Loucy (cell line): ENCODE data around the gene CHRM3.

Source experiments
- H2AFZ ChIP-seq: fragments of 200-600 bp; sonication (generic); 2 replicates; pipeline ENCODE4 v1.6.0; 2016; ENCODE audit warnings: antibody characterized with exemption, mild to moderate bottlenecking, low read length, moderate library complexity
- H3F3A ChIP-seq: fragments of 200-600 bp; 2 replicates; pipeline ENCODE4 v1.6.0; 2016; ENCODE audit warnings: antibody characterized with exemption, low read depth, mild to moderate bottlenecking
- H3K27me3 ChIP-seq: fragments of 200-600 bp; sonication (generic); 2 replicates; pipeline ENCODE4 v1.6.1; 2014; ENCODE audit warnings: low read length, mild to moderate bottlenecking; ENCODE audit not compliant: insufficient read depth, poor library complexity, severe bottlenecking
- H3K36me3 ChIP-seq: fragments of 200-600 bp; sonication (generic); 2 replicates; pipeline ENCODE4 v1.6.1; 2016; ENCODE audit warnings: low read length; ENCODE audit not compliant: insufficient read depth
- H3K4me1 ChIP-seq: fragments of 200-600 bp; sonication (generic); 2 replicates; pipeline ENCODE4 v1.5.1; 2014; ENCODE audit warnings: low read length, mild to moderate bottlenecking; ENCODE audit not compliant: insufficient read depth, poor library complexity, severe bottlenecking
- H3K4me2 ChIP-seq: fragments of 200-600 bp; sonication (generic); 2 replicates; pipeline ENCODE4 v1.6.0; 2014; ENCODE audit warnings: antibody characterized with exemption, low read length, low read depth, mild to moderate bottlenecking; ENCODE audit not compliant: poor library complexity, severe bottlenecking
- H3K4me3 ChIP-seq: fragments of 200-600 bp; sonication (generic); 2 replicates; pipeline ENCODE4 v1.5.1; 2014; ENCODE audit warnings: low read length, mild to moderate bottlenecking, mixed read lengths; ENCODE audit not compliant: poor library complexity, severe bottlenecking
- H3K79me2 ChIP-seq: fragments of 200-600 bp; sonication (generic); 2 replicates; pipeline ENCODE4 v1.6.1; 2014; ENCODE audit warnings: low read length; ENCODE audit not compliant: insufficient read depth
- H3K9ac ChIP-seq: fragments of 200-600 bp; sonication (generic); 2 replicates; pipeline ENCODE4 v1.6.0; 2014; ENCODE audit warnings: mild to moderate bottlenecking, low read depth, low read length, moderate library complexity; ENCODE audit not compliant: poor library complexity, severe bottlenecking
- H3K9me2 ChIP-seq: fragments of 200-600 bp; sonication (generic); replicated peaks from 2 replicates; pipeline ENCODE4 v1.6.1; 2016; ENCODE audit warnings: low read depth, low read length, mixed read lengths
- H3K9me3 ChIP-seq: fragments of 200-600 bp; sonication (generic); 2 replicates; pipeline ENCODE4 v1.6.1; 2014; ENCODE audit warnings: mild to moderate bottlenecking, antibody characterized with exemption, low read length, low read depth; ENCODE audit not compliant: insufficient read depth
- H4K20me1 ChIP-seq: fragments of 200-600 bp; sonication (generic); 2 replicates; pipeline ENCODE4 v1.6.0; 2014; ENCODE audit warnings: antibody characterized with exemption, low read length, mild to moderate bottlenecking; ENCODE audit not compliant: insufficient read depth, poor library complexity, severe bottlenecking
- CTCF ChIP-seq: fragments of 200-600 bp; sonication (generic); conservative IDR thresholded peaks from 2 replicates; pipeline ENCODE4 v1.5.1; 2014; ENCODE audit warnings: mild to moderate bottlenecking, antibody characterized with exemption, low read length
- EZH2phosphoT487 ChIP-seq: fragments of 200-600 bp; IDR thresholded peaks from 2 replicates; pipeline ENCODE4 v1.6.1; 2018; ENCODE audit warnings: antibody characterized with exemption, mild to moderate bottlenecking, moderate library complexity, borderline replicate concordance

CHRM3 gene

GRCh38 chr1:239383714-239384113, 2.7 kb upstream of the CHRM3 start:
- H3K9ac ChIP-seq = no peak overlapping the region
- TF ChIP-seq CTCF = no peak
- no peak for TF ChIP-seq EZH2phosphoT487

GRCh38 chr1:239387304-239388158, 1.2 kb downstream of the CHRM3 start:
- Histone ChIP-seq H3K36me3 (no peaks in the 10 kb centered on the region), H4K20me1 (no peaks in the 10 kb centered on the region), H2AFZ (no peak overlapping the region), H3K4me1 (no peaks in the 10 kb centered on the region), H3K9ac (no peak overlapping the region), H3F3A (no peaks in the 10 kb centered on the region), H3K9me3 (no peaks in the 10 kb centered on the region), H3K27me3 (no peaks in the 10 kb centered on the region), H3K9me2 (no peaks in the 10 kb centered on the region), H3K4me3 (no peak overlapping the region), H3K4me2 (no peak overlapping the region), H3K79me2 (no peaks in the 10 kb centered on the region)
- TF ChIP-seq CTCF = no peak
- no peak for TF ChIP-seq EZH2phosphoT487

More at GRCh38 chr1:239383714-239384113, 2.7 kb upstream of the CHRM3 start:
- Histone ChIP-seq H3K27me3 (no peaks in the 10 kb centered on the region), H3K4me1 (no peaks in the 10 kb centered on the region), H3K4me2 (no peak overlapping the region), H4K20me1 (no peaks in the 10 kb centered on the region), H3K4me3 (no peak overlapping the region), H3K9me2 (no peaks in the 10 kb centered on the region), H2AFZ (no peak overlapping the region), H3F3A (no peaks in the 10 kb centered on the region), H3K36me3 (no peaks in the 10 kb centered on the region), H3K9me3 (no peaks in the 10 kb centered on the region), H3K79me2 (no peaks in the 10 kb centered on the region)

- Histone ChIP-seq H3K9ac (no peak overlapping the region), H3K27me3 (no peaks in the 10 kb centered on the region), H4K20me1 (no peaks in the 10 kb centered on the region), H3K36me3 (no peaks in the 10 kb centered on the region), H3F3A (no peaks in the 10 kb centered on the region), H3K9me3 (no peaks in the 10 kb centered on the region), H3K4me1 (no peaks in the 10 kb centered on the region), H2AFZ (no peak overlapping the region), H3K4me3 (no peak overlapping the region), H3K9me2 (no peaks in the 10 kb centered on the region), H3K4me2 (no peak overlapping the region), H3K79me2 (no peaks in the 10 kb centered on the region)
- TF ChIP-seq CTCF = no peak
- no peak for TF ChIP-seq EZH2phosphoT487
Observed at GRCh38 chr1:239388159-239388485, 1.8 kb downstream of the CHRM3 start.
